ENCODE measurements around the gene AFM. TPM values are rescaled to one million over a fixed set of nuclear protein-coding genes. Genes with fewer than 3 reads are reported as not detected.
A peak's percentile ranks its signal among the peaks of the same experiment; 100 is the strongest.

The AFM gene
- total and polyA plus RNA-seq, 2 of the 13 experiments (the other 11 are each of a cell fraction or from before 2014, with no cell fraction given) = 0.13 to 1.8 TPM

- TF ChIP-seq NCOA2 (CRISPR knock-in tag; IDR thresholded peaks at IDR 0.05) (no peak), ZNF468 (CRISPR knock-in tag; IDR thresholded peaks at IDR 0.05) (no peak)
These were observed 59.7 kb downstream of the AFM start (continued) for GRCh38 chr4:73541251-73541650.

- WGBS (ENCODE audit: low lambda C conversion rate) = 0% methylated on average over 2 of the region's 2 CpGs
- Histone ChIP-seq H3K27me3 (ENCODE audit: control insufficient read depth in 1 of 2, insufficient read depth in 2 of 2, low read length in 2 of 2) (no peaks in the 10 kb centered on the region), H3K27ac (ENCODE audit: extremely low read length, insufficient read depth, low read length) (no peak overlapping the region), H3K9ac (ENCODE audit: insufficient read depth, low read depth, low read length) (no peak overlapping the region), H3K9me3 (ENCODE audit: low read length) (no peaks in the 10 kb centered on the region), H2AFZ (ENCODE audit: low read length) (no peak overlapping the region), H3K4me2 (ENCODE audit: low read depth, low read length) (no peak overlapping the region), H3K4me1 (ENCODE audit: insufficient read depth, low read length) (peaks cover 19% of the 10 kb centered on the region), H4K20me1 (ENCODE audit: insufficient read depth, low read length) (no peaks in the 10 kb centered on the region), H3K4me3 (replicated peaks in 1 of 3; ENCODE audit: insufficient read depth in 1 of 3, low read depth in 2 of 3, low read length in 3 of 3) (no peak overlapping the region), H3K36me3 (replicated peaks in 1 of 2; ENCODE audit: control insufficient read depth in 1 of 2, insufficient read depth in 2 of 2, low read length in 2 of 2) (no peaks in the 10 kb centered on the region), H3K79me2 (ENCODE audit: insufficient read depth, low read length) (no peaks in the 10 kb centered on the region)
- intact Hi-C loops (cut with micrococcal nuclease; ENCODE audit: unreplicated experiment) = no loop called here
- DNase-seq (ENCODE audit: low spot score) (peak; percentile 41), ATAC-seq (peak; percentile 87), FAIRE-seq (peak; percentile 34)
- BruUV-seq (replicated peaks) = no TSS peak
- ChIA-PET CTCF (ENCODE audit: low intra/inter-chr PET ratio, low total read pairs) (no interaction called here), POLR2A (interaction anchor here (1.2 kb wide), 1 partner anchor 9 kb away, joined by 3 read pairs; no protein-coding TSS in a partner anchor)
- in situ Hi-C loops (cut with HindIII; ENCODE audit: extremely low pct_ligation_motif_present, low pct_unique_long_range_greater_than_20kb) = no loop called here
- TF ChIP-seq ZNF501 (CRISPR knock-in tag; IDR thresholded peaks at IDR 0.05) (no peak), PHF5A (CRISPR knock-in tag; IDR thresholded peaks at IDR 0.05; ENCODE audit: low read depth, unreplicated experiment) (no peak), GATAD2A (CRISPR knock-in tag; IDR thresholded peaks at IDR 0.05) (0 out of 2 replicates have a peak, but pooled peaks have one; percentile 23), MLLT10 (CRISPR knock-in tag; IDR thresholded peaks at IDR 0.05) (no peak), ZBTB46 (CRISPR knock-in tag; IDR thresholded peaks at IDR 0.05; ENCODE audit: borderline replicate concordance) (no peak), NR2C2 (CRISPR knock-in tag; IDR thresholded peaks at IDR 0.05; ENCODE audit: borderline replicate concordance) (no peak), ZNF276 (CRISPR knock-in tag; IDR thresholded peaks at IDR 0.05; ENCODE audit: low read depth) (no peak), ZBTB26 (CRISPR knock-in tag; IDR thresholded peaks at IDR 0.05; ENCODE audit: borderline replicate concordance) (no peak), NFE2 (CRISPR knock-in tag; IDR thresholded peaks at IDR 0.05) (no peak), KAT8 (CRISPR knock-in tag; IDR thresholded peaks at IDR 0.05) (no peak), SNAPC4 (CRISPR knock-in tag; IDR thresholded peaks at IDR 0.05) (no peak)
These were observed 63.1 kb downstream of the AFM start for GRCh38 chr4:73544620-73545019.
